NCI-H446 (cell line): ENCODE measurements around the gene TIAM1.

Experiments
- DNase-seq, 2 experiments: peaks; one replicate each; lab custom pipeline; 2025; lab: John Stamatoyannopoulos, UW

TIAM1 gene, protein sequence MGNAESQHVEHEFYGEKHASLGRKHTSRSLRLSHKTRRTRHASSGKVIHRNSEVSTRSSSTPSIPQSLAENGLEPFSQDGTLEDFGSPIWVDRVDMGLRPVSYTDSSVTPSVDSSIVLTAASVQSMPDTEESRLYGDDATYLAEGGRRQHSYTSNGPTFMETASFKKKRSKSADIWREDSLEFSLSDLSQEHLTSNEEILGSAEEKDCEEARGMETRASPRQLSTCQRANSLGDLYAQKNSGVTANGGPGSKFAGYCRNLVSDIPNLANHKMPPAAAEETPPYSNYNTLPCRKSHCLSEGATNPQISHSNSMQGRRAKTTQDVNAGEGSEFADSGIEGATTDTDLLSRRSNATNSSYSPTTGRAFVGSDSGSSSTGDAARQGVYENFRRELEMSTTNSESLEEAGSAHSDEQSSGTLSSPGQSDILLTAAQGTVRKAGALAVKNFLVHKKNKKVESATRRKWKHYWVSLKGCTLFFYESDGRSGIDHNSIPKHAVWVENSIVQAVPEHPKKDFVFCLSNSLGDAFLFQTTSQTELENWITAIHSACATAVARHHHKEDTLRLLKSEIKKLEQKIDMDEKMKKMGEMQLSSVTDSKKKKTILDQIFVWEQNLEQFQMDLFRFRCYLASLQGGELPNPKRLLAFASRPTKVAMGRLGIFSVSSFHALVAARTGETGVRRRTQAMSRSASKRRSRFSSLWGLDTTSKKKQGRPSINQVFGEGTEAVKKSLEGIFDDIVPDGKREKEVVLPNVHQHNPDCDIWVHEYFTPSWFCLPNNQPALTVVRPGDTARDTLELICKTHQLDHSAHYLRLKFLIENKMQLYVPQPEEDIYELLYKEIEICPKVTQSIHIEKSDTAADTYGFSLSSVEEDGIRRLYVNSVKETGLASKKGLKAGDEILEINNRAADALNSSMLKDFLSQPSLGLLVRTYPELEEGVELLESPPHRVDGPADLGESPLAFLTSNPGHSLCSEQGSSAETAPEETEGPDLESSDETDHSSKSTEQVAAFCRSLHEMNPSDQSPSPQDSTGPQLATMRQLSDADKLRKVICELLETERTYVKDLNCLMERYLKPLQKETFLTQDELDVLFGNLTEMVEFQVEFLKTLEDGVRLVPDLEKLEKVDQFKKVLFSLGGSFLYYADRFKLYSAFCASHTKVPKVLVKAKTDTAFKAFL (N-terminal part only)

DNA sequence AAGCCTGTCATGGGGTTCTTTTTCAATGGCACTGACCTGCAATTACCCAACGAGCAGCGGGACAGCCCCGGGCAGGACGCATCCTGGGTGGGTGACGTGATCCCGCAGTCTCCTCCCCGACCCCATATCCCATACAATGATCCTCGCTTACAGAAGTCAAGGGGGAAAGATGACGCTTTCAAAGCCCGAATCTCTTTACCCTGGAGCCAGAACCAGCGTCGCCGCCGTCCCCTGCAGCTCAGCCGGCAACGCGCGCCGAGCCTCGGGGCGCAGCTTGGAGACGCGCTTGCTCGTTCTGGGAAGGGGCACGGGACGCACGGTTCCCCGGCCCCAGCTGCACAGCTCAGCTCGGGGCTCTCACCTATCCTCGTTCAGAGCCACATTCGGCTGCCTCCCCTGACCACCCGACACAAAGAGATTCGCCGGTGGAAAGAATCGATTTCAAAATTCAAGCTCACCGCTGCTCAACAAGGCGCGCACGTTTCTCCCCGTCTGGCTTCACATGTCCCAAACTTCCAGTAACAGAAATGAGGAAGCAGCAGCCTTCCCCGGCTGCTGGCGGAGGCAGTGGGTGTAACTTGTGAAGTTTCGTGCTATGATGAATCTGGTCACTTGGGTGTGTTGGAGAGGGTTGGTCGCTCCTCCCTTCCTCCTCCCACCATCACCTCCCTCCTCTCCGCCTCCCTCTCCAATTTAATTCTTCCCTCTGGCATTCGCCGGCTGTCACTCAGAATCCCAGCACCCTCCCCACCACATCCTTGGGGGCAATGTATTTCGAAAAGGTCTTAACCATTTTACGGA is at the start of gene TIAM1:
Gene TIAM1 (minus strand): TSS at position 582 of the 801 bp plus-strand sequence. CDS start 77,289 bp downstream, outside the sequence.
- no peak for DNase-seq

DNA sequence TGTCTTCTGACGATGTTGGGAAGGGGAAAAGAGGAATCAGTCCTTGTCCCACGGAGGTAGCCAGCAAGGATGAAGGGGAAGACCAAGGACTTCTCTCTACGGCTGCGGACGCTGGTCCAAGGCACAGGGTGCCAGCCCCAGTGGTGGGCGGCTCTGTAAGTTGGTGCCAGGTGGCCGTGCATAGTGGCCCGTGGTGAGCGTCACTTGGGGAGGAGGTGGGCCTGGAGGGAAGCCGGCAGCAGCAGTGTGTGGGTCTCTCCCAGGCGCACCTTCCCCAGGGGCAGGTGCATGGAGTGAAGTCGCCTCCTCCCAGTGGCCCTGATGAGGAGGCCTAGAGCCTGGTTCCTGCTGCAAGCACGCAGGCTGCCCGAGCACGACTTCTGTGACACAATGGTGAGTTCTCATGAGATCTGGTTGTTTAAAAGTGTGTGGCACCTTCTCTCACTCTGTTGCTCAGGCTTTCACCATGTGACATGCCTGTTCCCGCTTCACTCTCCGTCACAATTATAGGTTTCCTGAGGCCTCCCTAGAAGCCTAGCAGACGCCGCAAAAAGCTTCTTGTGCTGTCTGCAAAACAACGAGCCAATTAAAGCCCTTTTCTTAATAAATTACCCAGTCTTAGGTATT is 43.6 kb upstream of the TIAM1 start:
- DNase-seq: no peak

DNA sequence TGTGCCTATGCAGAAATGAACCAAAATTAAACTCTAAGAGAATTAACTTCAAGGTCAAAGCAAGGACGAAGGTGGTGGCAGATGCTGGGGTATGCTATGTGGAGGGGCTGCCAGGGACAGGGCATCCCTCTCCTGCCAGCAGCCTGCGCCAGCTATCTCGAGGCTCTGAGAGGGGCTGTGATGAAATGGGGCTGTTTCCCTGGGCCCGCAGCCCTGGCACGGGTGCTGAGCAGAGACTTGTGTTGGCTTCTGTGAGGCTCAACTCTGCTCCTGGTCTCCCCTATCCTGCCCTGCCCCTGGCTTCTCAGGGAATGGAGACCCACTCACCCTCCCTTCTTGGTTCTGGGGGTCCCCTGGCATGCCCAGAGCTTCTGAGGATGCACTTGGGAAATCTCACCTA is 41.9 kb upstream of the TIAM1 start:
- peak in 1 of 2 experiments; percentile 41 for DNase-seq

DNA sequence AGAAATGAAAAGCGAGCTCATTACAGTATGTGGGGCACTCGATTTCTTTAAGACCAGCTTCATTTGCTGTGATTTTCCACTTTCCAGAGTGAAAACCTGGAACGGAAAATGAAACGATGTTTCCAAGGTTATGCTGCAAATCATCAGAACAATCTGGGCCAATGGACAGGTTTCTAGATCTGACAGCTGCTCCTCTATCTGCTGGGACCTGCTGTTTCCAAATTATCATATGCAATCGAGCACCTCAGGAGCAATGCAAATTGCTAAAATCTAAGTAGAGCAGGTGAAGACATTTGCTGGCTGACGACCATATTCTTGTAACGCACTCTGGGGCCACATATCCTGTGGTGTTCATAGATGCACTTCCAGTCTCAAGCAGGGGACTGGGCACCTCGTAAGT is 39.7 kb upstream of the TIAM1 start:
- no peak for DNase-seq

DNA sequence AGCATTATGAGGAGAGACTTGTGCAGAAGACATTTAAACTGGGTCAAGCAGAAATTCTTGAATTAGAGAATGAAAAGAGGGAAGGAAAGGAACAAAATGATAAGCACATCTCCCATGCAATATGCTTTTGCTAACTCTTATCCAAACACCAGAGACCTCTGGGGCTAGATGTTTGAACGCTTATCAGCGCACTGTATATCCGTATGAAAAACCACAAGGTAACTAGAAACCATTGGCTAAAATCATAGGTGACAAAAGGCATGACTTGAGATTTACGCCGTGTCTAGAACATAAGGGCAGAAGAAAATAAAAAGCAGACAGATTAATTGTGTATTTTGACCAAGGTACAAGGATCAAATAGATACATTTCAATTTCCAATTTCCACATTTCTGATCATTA is 38.0 kb upstream of the TIAM1 start:
- DNase-seq: no peak

DNA sequence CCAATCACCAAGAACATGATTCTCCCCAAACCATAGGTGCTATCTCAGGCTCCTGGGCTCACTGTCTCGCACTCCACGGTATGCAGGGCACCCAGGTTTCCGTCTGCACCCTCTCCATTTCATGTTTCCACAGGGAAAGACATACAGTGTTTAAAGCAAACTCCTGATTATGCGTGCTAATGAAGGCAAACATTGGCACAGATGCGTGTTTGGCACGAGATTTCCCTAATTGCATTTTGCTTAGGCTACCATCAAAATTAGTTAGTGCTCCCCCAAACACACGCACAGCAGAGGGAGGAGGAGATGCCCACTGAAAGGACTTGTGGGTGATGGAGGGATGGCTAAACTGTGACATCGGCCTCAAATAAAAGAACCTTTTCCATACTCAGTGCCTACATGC is 32.2 kb upstream of the TIAM1 start:
- DNase-seq: no peak

DNA sequence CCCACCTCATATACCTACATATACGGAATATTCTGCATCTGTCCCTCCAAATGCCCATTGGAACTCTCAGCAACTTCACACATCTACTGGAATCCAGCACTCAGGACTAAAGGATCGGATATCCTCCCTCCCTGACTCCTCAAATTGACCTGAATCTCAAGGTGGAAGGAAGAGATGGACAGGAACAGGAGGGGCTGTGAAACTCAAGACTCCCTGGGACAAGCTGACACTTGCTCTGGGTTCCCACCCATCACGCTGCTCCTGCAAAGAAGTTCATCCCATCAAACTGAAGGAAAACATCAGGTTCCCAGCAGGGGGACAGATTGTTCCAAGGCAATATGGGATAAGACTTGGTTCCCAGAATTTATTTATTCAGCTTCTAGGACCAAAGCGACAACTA is 30.3 kb upstream of the TIAM1 start:
- DNase-seq: peak; percentile 14 to 51

DNA sequence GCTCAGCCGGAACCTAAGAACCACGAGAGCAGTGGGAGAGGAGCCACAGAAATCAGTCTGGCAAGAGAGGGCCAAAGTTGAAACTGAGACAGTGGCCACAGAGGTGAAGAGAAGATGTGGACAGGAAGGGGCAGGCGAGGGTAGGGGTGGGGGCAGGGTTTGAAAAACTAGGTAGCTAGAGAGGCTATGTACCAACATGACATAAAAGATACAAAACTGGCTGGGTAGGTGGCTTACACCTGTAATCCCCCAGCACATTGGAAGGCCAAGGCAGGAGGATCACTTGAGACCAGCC is 28.4 kb upstream of the TIAM1 start:
- DNase-seq: no peak

DNA sequence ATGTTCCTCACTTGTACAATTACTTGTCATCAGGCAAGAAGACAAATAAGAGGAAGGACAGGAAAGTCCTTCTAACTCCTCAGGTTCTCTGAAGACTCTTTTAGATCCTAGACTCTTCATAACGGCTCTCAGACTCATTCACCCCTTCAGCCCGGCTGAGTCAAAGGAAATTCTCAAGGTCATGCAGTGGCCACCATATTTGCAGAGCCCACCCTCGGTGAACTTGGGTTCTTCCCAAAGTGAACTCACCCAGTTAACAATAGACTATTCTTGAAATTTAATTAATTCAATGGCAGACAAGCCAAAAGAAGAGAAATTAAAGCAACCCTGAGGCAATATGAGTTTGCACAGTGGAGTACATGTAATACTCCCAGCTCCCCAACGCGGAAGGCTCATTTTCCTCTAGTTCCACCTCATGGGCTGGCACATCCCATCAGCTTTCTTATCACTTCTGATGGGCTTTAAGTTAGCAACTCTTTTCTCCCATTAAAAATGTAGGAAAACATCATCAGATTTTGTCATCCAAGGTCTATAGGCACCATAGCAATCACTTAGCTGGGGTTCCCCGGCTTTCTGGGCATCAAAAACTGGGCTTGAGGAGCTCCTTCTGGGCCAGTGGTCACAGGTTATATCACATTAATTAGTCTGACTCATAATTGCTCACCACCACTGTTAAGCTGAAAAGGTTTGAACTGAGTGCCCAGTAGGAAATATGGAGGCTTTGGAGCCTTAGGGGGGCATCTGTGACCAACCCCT is 27.8 kb upstream of the TIAM1 start:
- no peak for DNase-seq

DNA sequence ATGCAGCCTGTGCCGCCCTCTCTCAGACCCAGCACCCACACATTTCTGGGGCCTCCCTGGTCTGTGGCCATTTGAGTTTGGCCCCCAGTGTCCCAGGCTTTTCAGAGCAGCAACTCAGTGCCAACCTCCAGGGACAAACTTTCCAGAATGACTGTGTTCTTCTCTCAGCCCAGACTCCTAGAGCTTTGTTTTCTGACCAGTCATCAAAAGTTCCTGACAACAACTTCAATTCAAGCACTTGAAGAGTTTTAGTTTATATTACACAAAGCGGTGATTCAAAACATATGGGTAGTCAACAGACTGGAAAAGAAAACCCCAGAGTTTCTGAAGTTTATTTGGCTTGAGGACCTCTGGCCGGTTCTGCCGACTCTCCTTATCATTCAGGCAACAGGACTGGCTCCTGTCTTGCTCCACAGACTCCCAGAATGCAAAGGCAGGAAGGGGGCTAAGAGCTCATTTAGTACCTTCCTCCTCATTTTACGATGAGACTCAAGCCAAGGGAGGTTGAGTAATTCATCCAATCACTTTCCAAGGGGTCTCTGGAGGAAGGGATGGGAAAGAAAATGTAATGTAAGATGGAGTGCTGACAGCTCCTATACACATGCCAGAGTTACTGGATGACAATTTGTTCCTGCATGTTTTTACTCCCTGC is 27.0 kb upstream of the TIAM1 start:
- no peak for DNase-seq

DNA sequence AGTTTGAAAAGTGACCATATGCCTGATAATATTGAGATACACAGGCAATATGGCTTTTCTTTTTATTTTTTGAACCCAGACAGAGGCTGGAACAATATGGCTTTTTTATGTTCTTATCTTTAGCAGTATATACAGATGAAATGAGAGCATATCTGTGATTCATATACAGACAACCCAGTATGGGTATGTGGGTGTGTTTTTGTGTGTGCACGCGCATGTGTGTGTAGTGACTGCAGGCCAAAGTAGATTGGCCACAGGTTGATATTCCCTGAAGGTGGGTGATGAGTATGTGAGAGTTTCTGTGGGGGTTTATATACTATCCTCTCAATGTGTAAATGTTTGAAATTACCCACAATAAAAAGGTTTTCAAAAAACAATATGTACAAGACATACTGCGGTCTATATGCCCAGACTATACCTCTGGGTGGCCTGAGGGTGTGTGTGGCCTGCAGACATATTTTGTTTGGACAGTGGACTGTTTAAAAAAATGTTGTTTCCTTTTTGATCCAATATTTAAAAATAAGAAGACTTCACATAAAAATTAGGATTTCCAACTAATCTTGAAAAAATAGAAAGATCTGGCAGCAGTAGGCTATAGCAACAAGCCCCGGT is 26.3 kb upstream of the TIAM1 start:
- no peak for DNase-seq

DNA sequence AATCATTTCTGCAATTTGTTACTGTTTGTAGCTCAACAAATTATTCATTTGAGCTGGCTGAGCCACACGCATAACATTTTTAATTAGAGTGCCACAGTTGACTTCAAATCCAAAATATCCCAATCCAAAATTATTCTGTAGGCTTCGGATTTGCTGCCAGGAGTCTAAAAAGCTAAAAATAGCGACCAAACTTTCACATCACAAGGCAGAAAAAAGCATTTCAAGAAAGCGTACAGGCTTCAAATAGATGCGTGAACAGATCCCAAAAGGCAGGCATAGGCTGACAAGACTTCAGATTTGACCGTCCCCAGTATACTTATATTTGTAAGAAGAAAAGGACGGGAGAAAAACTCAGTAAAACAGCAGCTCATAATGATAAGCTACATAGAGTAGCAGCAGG is 24.3 kb upstream of the TIAM1 start:
- DNase-seq: no peak

DNA sequence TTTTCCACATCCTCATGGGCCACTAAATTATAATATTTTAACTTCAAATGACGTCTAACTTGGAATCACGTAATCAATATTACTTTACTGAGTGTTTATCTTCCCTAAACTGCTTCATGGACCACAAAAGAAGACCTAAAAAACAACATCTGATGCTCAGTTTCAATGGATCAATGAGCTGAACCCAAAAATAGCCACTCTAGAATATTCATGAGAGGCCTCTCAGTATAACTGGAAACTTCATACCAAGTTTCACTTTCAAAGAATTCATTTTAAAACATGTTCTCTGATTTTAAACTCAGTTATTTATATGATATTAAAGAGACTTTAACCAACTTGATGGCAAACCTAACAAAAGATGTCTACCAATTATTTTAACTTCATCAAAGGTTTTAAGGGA is 23.7 kb upstream of the TIAM1 start:
- no peak for DNase-seq

DNA sequence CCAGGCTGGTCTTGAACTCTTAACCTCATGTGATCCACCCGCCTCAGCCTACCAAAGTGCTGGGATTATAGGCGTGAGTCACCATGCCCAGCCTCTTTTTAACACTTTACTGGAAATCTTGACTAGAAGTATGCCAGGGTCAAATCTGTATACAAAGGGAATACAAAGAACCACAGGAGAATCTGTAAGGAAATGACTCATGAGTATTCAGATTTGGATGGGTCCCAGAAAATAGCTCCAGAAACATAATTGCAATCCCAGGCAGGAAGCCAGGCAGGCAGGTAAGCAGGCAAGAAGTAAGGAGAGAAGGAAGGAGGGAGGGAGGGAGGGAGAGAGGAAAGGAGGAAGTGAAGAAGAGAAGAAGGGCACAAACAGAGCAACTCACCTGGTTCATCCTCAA is 22.8 kb upstream of the TIAM1 start:
- peak in 1 of 2 experiments; percentile 49 for DNase-seq

DNA sequence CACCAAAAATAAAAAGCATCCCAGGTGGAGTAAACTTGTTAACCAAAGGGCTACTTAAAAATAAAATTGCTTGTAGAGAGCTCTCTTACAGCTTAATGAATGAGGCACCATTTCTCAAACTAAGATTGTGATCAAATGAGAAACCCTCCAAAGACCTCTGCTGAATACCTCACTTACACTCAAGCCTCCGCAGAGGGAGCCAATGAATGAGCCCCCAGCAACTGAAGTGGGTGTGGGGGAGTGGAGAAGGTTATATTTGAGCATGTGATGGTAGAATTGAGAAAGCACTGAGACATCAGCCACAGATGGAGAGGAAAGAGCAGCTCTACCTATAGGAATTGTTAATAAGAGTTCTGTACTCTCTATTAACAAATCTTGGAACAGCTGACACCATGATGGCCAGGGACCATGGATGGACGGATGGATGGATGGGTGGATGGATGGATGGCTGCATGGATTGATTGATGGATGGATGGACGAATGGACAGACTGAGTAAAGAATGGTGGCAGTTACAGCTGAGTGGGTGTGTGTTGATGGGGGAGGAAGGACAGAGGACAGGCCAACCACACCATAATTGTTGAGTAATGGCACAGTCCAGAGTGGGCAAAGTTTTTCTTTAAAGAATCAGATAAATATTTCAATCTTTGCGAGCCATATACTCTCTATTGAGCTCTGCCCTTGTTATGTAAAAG is 20.3 kb upstream of the TIAM1 start:
- DNase-seq: no peak

DNA sequence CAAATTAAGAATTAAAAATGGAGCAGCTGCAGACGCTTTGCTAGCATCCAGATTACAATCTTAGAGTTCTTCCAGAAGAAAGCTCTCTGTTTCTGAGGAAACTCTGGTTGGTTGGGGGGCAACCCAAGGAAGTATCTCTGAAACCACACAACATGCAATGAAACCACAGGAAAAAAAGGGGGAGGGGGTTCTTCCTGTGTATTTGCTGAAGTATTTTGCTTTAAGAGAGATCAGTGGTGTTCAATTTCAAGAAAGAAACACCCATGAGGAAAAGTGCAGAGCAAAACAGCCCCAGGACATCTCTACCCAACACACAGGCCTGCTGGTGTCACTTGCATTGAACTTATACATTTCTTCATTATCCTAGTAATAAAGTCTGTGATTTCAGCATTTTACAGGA is 19.7 kb upstream of the TIAM1 start:
- no peak for DNase-seq

DNA sequence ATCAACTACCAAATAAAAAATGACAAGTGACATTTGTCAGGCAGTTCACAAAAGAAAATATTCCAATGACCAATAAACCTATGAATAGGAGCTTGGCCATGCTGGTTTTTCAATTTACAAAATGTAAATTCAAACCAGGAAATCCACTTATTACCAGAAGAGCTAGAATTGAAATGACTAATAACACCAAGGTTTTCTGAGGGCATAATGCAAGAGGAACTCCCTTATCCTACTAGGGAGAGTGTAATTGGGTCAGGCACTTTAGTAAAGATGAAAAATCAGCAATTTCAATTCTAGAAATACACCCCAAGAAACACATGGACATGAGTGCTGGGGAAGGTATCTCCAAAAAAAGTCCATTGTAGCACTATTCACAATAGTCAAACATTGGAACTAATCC is 16.7 kb upstream of the TIAM1 start:
- no peak for DNase-seq

DNA sequence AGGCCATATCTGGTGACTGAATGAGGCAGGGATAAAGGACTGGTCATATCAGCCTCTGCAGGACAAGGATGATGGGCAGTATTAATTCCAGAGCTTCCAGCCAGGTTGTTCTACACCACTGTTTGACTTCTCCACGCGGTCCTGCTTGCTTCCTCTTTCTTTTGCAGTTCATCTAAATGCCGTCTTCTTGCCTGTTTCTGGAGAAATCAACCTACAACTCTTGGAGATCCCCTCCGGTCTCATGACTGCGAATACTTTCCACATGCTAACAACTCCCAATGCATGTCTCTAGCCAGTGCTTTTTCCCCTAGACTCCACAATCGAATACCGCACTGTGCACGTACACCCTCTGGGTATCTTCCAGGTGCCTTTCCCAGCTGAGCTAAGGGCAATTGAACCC is 14.1 kb upstream of the TIAM1 start:
- no peak for DNase-seq

DNA sequence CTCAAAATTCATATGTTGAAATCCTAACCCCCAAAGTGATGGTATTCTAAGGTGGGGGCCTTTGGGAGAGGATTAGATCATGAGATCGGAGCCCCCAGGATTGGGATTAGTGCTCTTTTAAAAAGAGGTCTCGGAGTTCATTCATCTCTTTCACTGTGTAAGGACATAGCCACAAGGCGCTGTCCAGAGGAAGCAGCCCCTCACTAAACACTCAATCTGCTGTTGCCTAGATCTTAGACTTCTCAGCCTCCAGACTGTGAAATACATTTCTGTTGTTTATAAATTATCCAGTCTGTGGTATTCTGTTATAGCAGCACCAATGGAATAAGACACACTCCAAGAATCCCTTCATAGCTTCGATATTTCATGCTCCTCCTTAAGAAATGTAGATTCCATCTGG is 12.4 kb upstream of the TIAM1 start:
- no peak for DNase-seq
